Kidney glomerular epithelial cell (primary cell): ENCODE results near the gene AP5M1.
"Not testable (repeated sequence)": the region's sequence is repeated elsewhere in the genome, so short reads cannot be mapped to it uniquely, and the experiment has no call there.

Experiments used
- DNase-seq: peaks from one replicate; lab custom pipeline; 2025; lab: John Stamatoyannopoulos, UW

AP5M1 gene

GRCh38 chr14:57291692-57292647, 23.2 kb downstream of the AP5M1 start:
- no peak for DNase-seq

DNA sequence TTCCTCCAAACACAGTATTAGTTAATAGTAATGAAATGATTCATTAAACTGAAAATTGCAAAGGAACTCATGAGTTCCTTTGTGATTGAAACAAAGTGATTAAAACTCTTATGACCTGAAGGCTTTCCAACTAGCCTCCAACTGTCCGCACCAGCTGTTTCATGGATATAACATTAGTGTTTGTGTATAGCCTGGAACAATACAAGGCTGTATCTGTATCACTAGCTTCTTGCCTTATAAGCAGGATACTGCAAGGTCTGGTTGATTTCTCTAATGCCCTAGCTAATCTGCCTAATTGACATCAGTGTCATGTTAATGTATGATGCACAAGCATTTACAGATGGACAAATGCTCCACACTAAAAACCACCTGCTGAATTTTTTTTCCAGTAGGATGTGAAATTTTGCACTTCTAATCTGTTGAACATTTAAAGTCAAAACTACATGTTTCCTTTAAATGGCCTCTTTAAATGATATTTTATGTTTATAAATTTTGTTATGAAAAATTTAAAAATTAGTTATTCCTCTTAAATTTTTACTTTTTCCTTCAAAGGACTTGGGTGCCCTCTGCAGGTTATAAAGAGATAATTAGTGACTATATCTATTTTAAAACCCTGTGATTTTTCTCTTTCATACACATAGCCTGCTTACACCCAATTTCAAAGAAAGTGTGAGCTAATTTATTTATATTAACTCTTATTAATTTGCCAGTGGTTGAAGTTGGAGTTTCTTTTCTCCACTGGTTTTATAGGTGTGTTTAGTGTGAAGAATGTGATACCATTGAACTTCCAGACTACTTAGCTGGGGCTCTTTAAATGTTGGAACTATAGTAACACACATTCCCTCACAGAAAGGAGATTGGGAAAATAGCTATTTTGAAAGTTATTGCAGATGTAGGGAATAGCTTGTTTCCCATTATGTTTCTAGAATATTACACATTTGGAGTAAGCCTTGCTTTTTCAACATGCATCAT, 25.4 kb downstream of the AP5M1 start:
- peak; percentile 9 for DNase-seq

DNA sequence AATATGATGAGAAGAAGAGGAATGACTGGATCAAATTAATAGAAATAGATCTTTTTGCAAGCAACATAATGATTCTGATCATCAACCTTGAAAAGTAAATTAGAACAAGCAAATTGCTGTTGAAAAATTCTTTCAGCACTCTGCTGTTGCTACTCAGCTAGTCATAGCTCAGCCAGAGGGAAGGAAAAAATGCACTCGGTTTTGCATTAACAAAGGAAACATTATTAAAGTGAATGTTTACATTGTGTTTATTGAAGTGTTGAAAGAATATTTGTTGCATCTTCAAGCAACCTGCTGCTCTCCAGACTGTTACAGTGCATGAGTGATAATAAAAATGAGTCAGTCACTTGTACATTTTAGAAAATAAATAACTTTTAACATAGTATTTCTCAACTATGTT, 26.5 kb downstream of the AP5M1 start:
- peak; percentile 18 for DNase-seq

- DNase-seq = no peak
Observed at GRCh38 chr14:57297852-57298251, 29.1 kb downstream of the AP5M1 start.

GRCh38 chr14:57299511-57299910, 30.7 kb downstream of the AP5M1 start:
- DNase-seq = no peak

- no peak for DNase-seq
Observed at GRCh38 chr14:57302883-57303282, 34.1 kb downstream of the AP5M1 start.

DNA sequence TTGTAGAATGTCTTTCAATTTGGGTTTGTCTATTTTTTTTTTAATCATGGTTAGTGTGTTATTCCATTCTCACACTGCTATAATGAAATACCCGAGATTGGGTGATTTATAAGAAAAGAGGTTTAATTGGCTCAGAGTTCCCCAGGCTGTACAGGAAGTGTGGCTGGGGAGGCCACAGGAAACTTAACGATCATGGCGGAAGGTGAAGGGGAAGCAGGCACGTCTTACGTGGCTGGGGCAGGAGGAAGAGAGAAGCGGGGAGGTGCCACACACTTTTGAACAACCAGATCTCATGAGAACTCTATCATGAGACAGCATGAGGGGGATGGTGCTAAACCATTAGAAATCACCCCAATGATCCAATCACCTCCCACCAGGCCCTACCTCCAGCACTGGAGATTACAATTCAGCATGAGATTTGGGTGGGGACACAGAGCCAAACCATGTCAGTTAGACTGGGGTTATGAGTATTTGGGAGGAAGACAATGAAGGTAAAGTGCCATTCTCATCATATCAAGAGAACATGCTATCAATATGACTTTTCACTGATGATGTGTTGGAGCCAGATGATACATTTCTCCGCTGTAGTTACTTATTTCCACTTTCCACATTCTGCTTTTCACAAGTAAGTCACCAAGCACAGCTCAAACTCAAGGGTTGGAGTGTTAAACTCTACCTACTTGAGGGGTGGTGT, 45.8 kb downstream of the AP5M1 start:
- no peak for DNase-seq

DNA sequence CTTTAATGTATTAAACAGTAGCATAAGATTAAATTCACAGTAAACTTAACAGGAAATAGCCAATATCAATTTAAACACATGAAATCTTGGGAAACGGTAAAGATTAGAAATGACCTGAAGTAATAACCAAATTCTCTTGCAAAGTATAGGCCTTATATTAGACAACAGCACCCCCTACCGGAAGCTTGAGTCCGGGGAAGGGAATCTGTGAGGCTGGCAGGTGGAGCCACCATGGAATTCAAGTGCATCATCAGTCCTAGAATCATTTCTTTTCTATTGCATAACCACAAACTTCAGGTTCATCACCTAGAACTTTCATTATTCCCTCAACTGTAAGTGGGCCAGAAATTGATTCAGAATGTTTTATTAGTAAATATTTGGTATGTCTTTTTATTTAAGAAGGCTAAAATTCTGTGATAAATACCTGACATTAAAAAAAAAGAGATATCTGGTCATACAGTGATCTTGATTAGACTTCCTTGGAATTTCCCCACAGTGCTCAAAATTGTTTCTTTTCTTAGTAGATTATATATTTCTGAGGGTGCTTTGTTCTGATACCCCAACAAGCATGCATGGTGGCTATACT, 48.6 kb downstream of the AP5M1 start:
- peak; percentile 84 for DNase-seq

DNA sequence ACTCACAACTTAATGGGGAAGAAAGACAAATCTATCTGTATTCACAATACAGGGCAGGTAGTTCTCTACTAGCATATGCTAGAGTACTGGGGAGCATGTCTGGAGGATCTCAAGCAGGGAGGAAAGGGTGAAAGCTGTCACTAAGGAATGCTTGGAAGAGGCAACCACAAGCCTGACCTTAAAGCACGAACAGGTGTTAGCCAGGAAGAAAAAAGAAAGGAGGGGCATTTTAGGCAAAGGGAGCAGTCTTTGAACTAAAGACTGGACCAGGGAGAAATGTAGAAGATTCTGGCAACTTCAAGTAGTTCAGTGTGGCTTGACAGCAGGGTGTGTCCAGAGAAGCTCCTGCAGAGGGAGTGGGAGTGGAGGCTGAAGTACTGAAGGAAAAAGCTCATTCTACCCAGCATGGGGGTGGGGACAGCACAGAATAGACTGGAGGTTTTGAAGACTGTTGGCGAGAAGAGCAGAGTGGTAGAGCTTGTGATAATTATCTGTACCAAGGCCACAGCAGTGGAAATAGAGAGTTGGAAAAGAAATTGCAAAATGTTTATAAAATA, 50.9 kb downstream of the AP5M1 start:
- DNase-seq = no peak

- no peak for DNase-seq
Observed at GRCh38 chr14:57323721-57324120, 55.0 kb downstream of the AP5M1 start.

DNA sequence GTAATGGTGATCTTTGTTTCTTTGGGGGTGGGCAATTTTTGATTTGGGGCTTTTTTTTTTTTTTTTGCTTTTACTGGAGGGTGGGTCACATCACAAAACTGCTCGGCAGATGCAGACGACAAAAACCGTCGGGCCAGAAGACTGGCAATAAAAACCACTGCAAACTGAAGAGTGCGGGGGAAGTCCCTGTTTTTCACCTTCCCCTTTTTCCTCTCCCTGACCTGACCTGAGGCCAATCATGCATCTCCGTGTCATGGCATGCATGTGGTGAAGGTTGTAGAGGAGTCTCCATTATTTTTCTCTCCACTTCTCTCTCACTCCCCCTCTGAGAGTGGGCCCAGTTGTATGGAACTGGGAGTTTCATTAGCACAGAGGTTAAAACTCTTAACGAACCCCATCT, 57.5 kb downstream of the AP5M1 start:
- DNase-seq = no peak

GRCh38 chr14:57329833-57330232, 61.1 kb downstream of the AP5M1 start:
- no peak for DNase-seq

DNA sequence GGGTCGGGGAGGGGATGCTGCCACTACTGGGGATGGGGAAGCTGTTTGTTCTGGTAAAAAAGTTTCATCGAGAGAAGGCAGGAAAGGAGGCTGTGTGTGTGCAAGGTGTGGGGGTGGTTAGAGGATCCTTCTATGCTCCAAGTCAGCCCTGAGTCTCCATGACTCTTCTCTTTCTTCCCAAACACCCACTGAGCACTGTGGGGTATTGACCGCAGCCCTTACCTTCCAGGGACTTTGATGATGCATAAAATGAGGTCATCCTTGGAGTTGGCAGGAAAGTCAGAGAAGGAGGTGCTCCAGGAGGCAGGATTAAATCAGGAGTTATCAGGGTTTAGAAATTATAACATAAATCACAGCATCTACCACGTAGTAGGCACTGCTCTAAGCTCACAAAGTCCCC, 63.7 kb downstream of the AP5M1 start:
- not testable (repeated sequence) for DNase-seq

DNA sequence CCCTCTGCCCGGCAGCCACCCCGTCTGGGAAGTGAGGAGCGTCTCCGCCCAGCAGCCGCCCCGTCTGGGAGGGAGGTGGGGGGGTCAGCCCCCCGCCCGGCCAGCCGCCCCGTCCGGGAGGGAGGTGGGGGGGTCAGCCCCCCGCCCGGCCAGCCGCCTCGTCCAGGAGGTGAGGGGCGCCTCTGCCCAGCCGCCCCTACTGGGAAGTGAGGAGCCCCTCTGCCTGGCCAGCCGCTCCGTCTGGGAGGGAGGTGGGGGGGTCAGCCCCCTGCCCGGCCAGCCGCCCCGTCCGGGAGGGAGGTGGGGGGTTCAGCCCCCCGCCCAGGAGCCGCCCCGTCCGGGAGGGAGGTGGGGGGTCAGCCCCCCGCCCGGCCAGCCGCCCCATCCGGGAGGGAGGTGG, 65.0 kb downstream of the AP5M1 start:
- not testable (repeated sequence) for DNase-seq

DNA sequence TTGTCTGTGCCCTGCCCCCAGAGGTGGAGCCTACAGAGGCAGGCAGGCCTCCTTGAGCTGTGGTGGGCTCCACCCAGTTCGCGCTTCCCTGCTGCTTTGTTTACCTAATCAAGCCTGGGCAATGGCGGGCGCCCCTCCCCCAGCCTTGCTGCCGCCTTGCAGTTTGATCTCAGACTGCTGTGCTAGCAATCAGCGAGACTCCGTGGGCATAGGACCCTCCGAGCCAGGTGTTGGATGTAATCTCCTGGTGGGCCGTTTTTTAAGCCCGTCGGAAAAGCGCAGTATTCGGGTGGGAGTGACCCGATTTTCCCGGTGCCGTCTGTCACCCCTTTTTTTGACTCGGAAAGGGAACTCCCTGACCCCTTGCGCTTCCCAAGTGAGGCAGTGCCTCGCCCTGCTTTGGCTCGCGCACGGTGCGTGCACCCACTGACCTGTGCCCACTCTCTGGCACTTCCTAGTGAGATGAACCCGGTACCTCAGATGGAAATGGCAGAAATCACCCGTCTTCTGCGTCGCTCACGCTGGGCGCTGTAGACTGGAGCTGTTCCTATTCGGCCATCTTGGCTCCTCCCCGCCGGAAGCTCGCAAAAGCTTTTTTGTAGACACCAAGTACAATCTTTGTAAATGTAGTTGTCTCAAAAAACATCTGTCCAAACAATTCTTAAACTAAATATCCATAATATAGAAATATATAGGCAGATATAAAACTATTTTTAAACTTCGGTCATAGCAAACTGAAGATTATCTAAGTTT, 75.0 kb downstream of the AP5M1 start:
- DNase-seq = not testable (repeated sequence)

DNA sequence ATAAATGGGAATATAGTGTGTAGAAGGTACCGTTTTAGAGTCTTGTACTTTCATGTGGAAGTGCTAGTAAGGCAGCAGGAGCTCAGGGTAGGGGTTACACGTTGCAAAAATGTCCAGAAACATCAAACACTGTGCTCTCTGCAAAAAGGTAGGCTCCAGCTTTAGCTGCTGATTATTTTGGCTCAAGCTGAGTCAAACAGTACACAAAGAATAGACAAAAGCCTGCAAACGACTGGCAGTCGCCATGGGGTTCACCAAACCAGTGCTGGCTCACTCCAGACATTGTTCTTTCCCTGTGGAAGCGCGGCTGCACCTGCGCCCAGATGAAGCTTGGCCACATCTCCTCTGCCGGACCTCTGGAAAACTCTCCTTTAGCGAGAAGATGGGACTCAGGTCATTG, 76.3 kb downstream of the AP5M1 start:
- no peak for DNase-seq

DNA sequence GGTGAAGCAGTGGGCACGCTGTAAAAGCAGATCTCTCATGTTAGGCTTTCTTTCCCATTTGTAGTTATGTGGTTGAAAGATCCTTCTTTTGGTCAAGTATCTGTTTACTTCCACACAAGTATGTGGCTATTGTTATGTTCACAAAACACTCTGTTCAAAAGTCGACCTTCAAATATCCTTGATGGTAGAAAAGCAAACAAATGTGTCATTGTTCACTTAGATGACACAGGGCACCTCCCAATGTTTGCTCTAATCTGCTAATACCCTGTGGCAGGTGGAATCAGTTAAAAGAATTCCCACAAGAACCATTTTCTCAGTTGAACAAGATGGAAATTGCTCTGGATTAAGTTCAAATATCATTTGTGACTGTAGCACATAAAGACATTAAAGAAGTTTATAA, 78.0 kb downstream of the AP5M1 start:
- no peak for DNase-seq
